GM19351 (cell line): ENCODE data around the gene PLEKHM1.
"Not testable (repeated sequence)": the region's sequence is repeated elsewhere in the genome, so short reads cannot be mapped to it uniquely, and the experiment has no call there.

Experiments used
- ATAC-seq: cut with Tn5 transposase; IDR thresholded peaks from one replicate; pipeline ENCODE4 v1.9.1; 2021; ENCODE audit warnings: mild to moderate bottlenecking, moderate library complexity; ENCODE audit not compliant: unreplicated experiment

The PLEKHM1 gene

DNA sequence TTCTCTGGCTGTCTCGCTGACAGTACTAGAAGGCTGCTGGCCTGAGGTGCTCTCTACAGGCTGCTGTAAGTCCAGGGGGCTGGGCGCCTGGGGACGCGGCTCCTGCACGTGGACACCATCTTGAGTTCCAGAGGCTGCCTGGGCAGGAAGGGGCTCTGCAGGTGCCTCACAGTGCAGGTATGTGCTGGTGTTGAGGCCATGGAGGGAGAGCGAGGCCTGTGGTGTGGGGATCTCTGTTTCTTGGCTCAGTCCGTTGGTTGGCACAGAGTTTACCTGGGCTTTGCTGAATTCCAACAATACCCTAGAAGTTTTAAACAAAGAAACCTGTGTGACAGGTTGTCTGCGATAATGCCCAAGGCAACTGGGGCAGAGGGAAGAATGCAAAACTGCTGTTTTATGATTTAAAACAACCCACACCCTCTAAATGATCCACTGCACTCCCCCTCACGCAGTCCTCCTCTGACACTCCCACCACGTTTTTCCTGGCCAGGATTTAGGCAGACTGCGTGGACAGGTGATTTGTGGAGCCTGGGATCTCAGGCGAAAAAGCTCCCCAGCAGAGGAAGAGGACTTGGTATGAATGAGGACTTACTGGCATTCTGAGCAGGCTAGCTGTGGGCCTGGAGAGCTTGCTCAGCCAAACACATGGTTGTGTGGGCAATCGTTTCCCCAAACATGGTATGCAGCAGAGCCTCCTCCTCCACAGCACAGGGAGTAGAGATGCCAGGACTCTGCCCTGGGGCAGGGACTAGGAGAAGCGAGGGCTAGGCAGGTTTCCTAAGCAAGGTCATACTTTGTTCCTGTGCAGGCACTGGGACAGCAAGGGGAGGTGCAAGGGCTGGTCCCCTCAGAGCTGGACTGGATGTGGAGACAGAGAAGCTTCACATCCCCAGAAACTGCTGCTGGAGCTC lies 22.0 kb downstream of the PLEKHM1 start:
- not testable (repeated sequence) for ATAC-seq

DNA sequence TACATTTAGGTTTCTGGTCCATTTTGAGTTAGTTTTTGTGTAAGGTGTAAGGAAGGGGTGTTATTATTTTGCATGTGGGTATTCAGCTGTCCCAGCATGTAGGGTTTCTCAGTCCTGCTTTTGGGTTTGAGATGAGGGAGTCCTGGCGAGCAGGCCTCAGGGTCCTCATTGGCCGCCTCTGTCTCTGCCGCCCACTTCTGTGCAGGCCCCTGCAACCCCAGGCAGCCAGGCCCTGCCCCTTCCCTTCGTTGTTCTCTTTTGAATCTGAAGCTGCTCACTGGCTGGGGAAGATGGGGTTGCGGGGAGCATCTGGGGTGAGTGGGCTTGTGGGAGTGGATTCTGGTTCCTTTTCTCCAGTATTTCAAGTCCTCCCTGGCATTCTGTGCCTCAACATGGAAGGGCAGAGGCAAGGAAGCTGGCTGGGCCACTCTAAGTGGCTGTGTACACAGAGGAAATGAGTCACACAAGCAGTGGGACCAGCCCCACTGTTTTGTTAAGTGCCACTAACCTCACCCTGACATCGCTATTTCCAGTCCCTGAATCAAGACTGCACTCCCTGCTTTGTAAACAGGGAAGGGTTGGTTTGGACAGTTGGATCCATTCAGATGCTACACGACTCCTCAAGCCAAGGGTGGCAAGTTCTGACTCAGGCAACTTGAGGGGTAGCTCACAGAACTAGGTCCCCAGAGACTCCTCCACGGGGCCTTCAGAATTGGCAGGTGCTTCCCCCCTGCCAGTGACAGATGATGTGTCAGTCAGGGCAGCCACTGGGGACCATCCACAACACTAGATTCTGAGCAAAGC lies 28.8 kb downstream of the PLEKHM1 start:
- ATAC-seq: peak; percentile 91

DNA sequence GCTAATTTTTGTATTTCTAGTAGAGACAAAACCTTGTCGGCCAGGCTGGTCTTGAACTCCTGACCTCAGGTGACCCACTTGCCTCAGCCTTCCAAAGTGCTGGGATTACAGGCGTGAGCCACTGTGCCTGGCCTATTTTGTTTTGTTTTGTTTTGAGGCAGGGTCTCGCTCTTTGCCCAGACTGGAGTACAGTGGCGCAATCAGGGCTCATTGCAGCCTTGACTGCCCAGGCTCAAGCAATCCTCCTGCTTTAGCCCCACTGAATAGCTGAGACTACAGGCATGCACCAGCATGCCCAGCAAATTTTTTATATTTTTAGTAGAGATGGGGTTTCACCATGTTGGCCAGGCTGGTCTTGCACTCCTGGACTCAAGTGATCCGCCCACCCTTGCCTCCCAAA lies 30.1 kb downstream of the PLEKHM1 start:
- not testable (repeated sequence) for ATAC-seq

GRCh38 chr17:45454341-45454740 lies 36.2 kb downstream of the PLEKHM1 start:
- not testable (repeated sequence) for ATAC-seq

GRCh38 chr17:45453731-45454130 lies 36.8 kb downstream of the PLEKHM1 start:
- ATAC-seq: not testable (repeated sequence)

- ATAC-seq: not testable (repeated sequence)
These were observed 37.3 kb downstream of the PLEKHM1 start for GRCh38 chr17:45453225-45453534.

GRCh38 chr17:45452329-45453224 lies 37.9 kb downstream of the PLEKHM1 start:
- not testable (repeated sequence) for ATAC-seq

GRCh38 chr17:45451660-45452059 lies 38.9 kb downstream of the PLEKHM1 start:
- not testable (repeated sequence) for ATAC-seq

DNA sequence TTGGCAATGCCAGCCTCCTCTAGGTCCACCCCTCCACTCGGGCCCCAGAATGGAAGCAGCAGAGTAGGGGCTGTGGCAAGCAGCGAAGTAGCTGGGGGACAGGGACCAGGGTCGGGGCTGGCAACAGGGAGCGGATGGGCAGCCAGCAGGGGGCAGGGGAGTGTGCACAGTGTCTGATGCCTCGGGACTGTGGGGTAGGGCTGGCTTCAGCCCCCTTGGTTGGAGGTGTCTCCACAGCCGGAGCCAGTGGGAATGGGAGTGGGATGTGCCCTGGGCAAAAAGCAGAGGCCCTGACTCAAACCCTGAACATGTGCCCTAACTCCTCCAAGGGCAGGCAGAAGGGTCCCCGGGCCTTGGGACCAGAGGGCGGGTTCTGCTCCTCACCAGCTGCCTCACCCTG lies 39.4 kb downstream of the PLEKHM1 start:
- no peak for ATAC-seq

GRCh38 chr17:45449708-45450329 lies 40.7 kb downstream of the PLEKHM1 start:
- ATAC-seq: not testable (repeated sequence)

GRCh38 chr17:45449260-45449659 lies 41.3 kb downstream of the PLEKHM1 start:
- not testable (repeated sequence) for ATAC-seq

DNA sequence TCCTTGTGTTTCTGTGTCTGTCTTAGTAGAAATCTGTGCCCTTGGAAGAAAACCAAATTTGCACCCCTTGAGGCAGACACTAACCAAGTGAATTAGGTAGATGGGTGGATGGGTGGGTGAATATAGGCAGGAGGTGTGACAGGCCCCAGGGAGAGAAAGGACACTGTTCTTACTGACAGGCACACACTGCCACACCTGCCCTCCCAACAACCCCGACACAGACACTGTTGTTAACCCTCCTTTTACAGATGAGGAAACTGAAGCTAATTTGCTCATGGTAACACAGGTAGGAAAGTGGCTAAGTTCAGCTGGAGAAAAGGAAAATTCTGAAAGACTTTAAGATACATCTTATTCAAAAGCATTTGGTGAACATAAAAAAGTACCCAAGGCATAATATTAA lies 42.0 kb downstream of the PLEKHM1 start:
- not testable (repeated sequence) for ATAC-seq

DNA sequence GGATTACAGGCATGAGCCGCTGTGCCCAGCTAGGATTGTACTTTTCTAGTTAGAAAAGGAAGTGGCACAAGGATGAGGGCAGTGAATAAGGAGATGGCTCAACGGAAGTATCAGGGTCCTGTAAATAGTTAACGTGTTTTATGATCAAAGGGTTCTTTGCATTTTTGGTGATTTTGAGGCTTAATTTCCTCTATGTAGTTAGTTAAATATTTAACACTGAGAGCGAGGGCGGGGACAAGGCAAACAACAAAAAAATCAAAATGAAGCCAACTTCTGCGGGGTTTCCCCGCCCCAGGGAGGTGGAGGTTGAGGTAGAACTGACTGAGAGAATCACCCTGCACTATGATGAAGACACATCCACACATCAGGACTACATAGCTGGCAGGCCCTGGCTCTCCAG lies 42.5 kb downstream of the PLEKHM1 start:
- not testable (repeated sequence) for ATAC-seq

GRCh38 chr17:45447650-45448049 lies 42.9 kb downstream of the PLEKHM1 start:
- not testable (repeated sequence) for ATAC-seq

- not testable (repeated sequence) for ATAC-seq
These were observed 43.5 kb downstream of the PLEKHM1 start for GRCh38 chr17:45446872-45447625.

GRCh38 chr17:45445901-45446743 lies 44.4 kb downstream of the PLEKHM1 start:
- ATAC-seq: not testable (repeated sequence)

GRCh38 chr17:45444856-45445820 lies 45.4 kb downstream of the PLEKHM1 start:
- not testable (repeated sequence) for ATAC-seq
